Type B pancreatic cell (in vitro differentiated cells): Measurements from ENCODE around the gene KANSL2. TPM values are rescaled to one million over a fixed set of nuclear protein-coding genes. Genes with fewer than 3 reads are reported as not detected.
"Not testable (repeated sequence)": the region's sequence is repeated elsewhere in the genome, so short reads cannot be mapped to it uniquely, and the experiment has no call there.

ENCODE experiments used
- DNase-seq: peaks from one replicate; pipeline ENCODE4 v3.0.0; 2021; ENCODE audit warnings: mixed read lengths; ENCODE audit not compliant: unreplicated experiment; ENCODE audit errors: extremely low spot score
- H3K27ac Mint-ChIP-seq: 2 replicates; pipeline ENCODE4 v1.8.0; 2021; ENCODE audit warnings: mild to moderate bottlenecking, mixed read lengths
- H3K27me3 Mint-ChIP-seq: 2 replicates; pipeline ENCODE4 v1.8.0; 2021; ENCODE audit warnings: mixed read lengths
- H3K36me3 Mint-ChIP-seq: 2 replicates; pipeline ENCODE4 v1.8.0; 2021; ENCODE audit warnings: mixed read lengths
- H3K4me1 Mint-ChIP-seq: one replicate; pipeline ENCODE4 v1.8.0; 2021; ENCODE audit warnings: mixed read lengths; ENCODE audit not compliant: unreplicated experiment
- H3K4me3 Mint-ChIP-seq: 2 replicates; pipeline ENCODE4 v1.8.0; 2021; ENCODE audit warnings: mild to moderate bottlenecking, mixed read lengths
- H3K9me3 Mint-ChIP-seq: 2 replicates; pipeline ENCODE4 v1.8.0; 2021; ENCODE audit warnings: mixed read lengths
- CTCF ChIP-seq: fragments of 200-600 bp; sonication (generic); conservative IDR thresholded peaks from 2 replicates; pipeline ENCODE4 v1.5.0; 2021; ENCODE audit warnings: antibody characterized with exemption, mild to moderate bottlenecking
- total RNA-seq: library from RNA; stranded (reverse); gene quantifications from 2 replicates; pipeline ENCODE4 v1.2.1, GENCODE V29; 2021; ENCODE audit warnings: low replicate concordance

The KANSL2 gene
- total RNA-seq, 1 donor from 2014 or later = 47.0 TPM

DNA sequence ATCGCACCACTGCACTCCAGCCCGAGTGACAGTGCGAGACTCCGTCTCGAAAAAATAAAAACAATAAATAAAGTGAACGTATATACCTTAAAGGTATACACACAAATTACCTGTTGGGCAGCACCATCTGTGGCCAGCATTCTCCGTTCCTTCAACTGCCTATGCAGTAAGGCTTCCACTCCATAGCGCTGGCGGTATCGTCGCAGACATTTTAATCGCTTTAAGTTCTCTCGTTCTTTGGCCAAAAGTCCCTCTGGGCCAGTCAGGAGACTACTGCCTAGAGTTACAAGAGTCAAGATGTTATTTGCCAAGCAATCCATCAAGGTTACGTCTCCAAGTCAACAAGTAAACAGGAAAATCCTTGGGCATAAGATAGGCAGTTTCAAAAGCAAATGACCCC is 13.0 kb downstream of the KANSL2 start:
- DNase-seq = no peak
- Mint-ChIP-seq H3K4me3 (no peak overlapping the region), H3K4me1 (no peaks in the 10 kb centered on the region), H3K36me3 (peaks cover 17% of the 10 kb centered on the region), H3K27me3 (no peaks in the 10 kb centered on the region), H3K9me3 (no peaks in the 10 kb centered on the region), H3K27ac (no peak overlapping the region)
- no peak for TF ChIP-seq CTCF

DNA sequence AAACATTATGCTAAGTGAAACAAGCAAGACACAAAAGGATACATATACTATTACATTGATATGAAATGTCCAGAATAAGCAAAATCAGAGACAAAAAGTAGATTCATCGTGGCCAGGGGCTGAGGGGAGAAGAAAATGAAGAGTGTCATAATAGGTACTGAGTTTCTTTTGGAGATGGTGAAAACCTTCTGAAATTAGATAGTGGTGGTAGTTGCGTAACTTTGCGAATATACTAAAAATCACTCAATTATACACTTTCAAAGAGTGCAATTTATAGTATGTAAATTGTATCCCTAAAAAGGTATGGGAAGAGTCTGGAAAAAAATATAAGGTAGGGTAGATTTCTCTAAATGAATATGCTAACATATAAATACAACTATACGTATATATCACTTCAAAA is 22.2 kb downstream of the KANSL2 start:
- Mint-ChIP-seq H3K36me3 (peaks cover 16% of the 10 kb centered on the region), H3K27me3 (no peaks in the 10 kb centered on the region), H3K27ac (no peak overlapping the region), H3K4me1 (no peaks in the 10 kb centered on the region), H3K9me3 (no peaks in the 10 kb centered on the region), H3K4me3 (no peak overlapping the region)
- no peak for DNase-seq
- no peak for TF ChIP-seq CTCF

GRCh38 chr12:48651681-48652080 is 30.4 kb downstream of the KANSL2 start:
- no peak overlapping the region for H3K4me3 Mint-ChIP-seq
- no peaks in the 10 kb centered on the region for H3K9me3 Mint-ChIP-seq
- H3K27ac Mint-ChIP-seq = no peak overlapping the region
- DNase-seq = no peak
- H3K27me3 Mint-ChIP-seq = no peaks in the 10 kb centered on the region
- no peak for TF ChIP-seq CTCF
- H3K4me1 Mint-ChIP-seq = no peaks in the 10 kb centered on the region
- H3K36me3 Mint-ChIP-seq = peaks cover 27% of the 10 kb centered on the region

GRCh38 chr12:48645354-48645753 is 36.7 kb downstream of the KANSL2 start:
- peaks cover 24% of the 10 kb centered on the region for H3K36me3 Mint-ChIP-seq

DNA sequence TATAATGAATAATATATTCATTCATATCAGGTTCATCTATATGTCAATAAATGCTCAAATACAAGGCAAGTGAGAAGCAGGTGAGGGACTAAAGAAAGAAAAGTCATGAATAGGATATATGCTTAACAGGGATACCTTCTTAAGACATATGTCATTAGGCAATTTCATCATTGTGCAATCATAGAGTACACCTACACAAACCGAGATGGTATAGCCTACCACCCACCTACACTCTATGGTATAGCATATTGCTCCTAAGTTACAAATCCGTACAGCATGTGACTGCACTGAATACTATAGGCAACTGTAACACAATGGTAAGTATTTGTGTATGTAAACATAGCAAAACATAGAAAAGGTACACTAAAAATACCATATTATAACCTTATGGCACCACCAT is 39.0 kb downstream of the KANSL2 start:
- H3K4me1 Mint-ChIP-seq = no peaks in the 10 kb centered on the region
- DNase-seq = no peak
- TF ChIP-seq CTCF = no peak
- H3K9me3 Mint-ChIP-seq = peaks cover 4% of the 10 kb centered on the region
- no peak overlapping the region for H3K27ac Mint-ChIP-seq
- no peaks in the 10 kb centered on the region for H3K27me3 Mint-ChIP-seq
- peaks cover 29% of the 10 kb centered on the region for H3K36me3 Mint-ChIP-seq
- no peak overlapping the region for H3K4me3 Mint-ChIP-seq

More at GRCh38 chr12:48645354-48645753, 36.7 kb downstream of the KANSL2 start:
- not testable (repeated sequence) for H3K4me3 Mint-ChIP-seq, H3K27ac Mint-ChIP-seq, H3K9me3 Mint-ChIP-seq, H3K4me1 Mint-ChIP-seq, DNase-seq, H3K27me3 Mint-ChIP-seq

GRCh38 chr12:48641752-48642555 is 40.1 kb downstream of the KANSL2 start:
- H3K27ac Mint-ChIP-seq, DNase-seq, H3K4me3 Mint-ChIP-seq, H3K9me3 Mint-ChIP-seq, H3K4me1 Mint-ChIP-seq, H3K27me3 Mint-ChIP-seq: not testable (repeated sequence)
- H3K36me3 Mint-ChIP-seq = peaks cover 28% of the 10 kb centered on the region
